Muscle layer of duodenum (tissue), 2 donors: Measurements from ENCODE around the gene UNCX.

Experiments used
- H3K27ac ChIP-seq: one replicate; pipeline ENCODE4 v1.7.0; 2013; ENCODE audit warnings: mild to moderate bottlenecking, low read length
- H3K27me3 ChIP-seq: one replicate; pipeline ENCODE4 v1.7.0; 2013; ENCODE audit warnings: low read depth, mild to moderate bottlenecking, control low read depth, low read length
- H3K36me3 ChIP-seq, 2 donors: one replicate each; pipeline ENCODE4 v1.7.0; 2013; ENCODE audit warnings: low read length in 2 of 2, control low read depth in 1 of 2, mild to moderate bottlenecking in 1 of 2; ENCODE audit not compliant: insufficient read depth in 2 of 2, control insufficient read depth in 1 of 2
- H3K4me1 ChIP-seq, 2 donors: one replicate each; pipeline ENCODE4 v1.7.0; 2013; ENCODE audit warnings: low read length in 2 of 2, mild to moderate bottlenecking in 2 of 2, control low read depth in 1 of 2, moderate library complexity in 1 of 2; ENCODE audit not compliant: insufficient read depth in 2 of 2, control insufficient read depth in 1 of 2
- H3K4me3 ChIP-seq, 2 donors: one replicate each; pipeline ENCODE4 v1.7.0; 2013; ENCODE audit warnings: low read length in 2 of 2, low read depth in 1 of 2, mild to moderate bottlenecking in 1 of 2
- H3K9me3 ChIP-seq, 2 donors: one replicate each; pipeline ENCODE4 v1.7.0; 2013; ENCODE audit warnings: low read length in 2 of 2, control low read depth in 1 of 2, mild to moderate bottlenecking in 1 of 2; ENCODE audit not compliant: control insufficient read depth in 1 of 2
- donor health status: healthy.

UNCX gene

DNA sequence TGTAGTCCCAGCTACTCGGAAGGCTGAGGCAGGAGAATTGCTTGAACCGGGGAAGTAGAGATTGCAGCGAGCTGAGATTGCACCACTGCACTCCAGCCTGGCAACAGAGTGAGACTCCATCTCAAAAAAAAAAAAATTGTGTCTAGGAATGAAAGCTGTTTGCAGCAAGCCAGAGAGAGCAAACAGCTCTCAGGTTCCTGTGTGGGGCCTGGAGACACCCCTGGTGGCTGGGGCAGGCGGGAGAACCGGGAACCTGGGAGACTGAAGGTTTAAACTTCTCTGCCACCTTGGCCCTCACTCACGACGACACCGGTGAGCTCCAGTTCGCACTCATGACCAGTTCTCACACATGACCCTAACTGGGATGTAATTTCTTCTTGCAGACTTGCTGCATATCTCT is 13.2 kb upstream of the UNCX start:
- Histone ChIP-seq H3K27me3 (peaks cover 22% of the 10 kb centered on the region), H3K4me1 (peaks cover 0 to 8% of the 10 kb centered on the region in 2 donors), H3K9me3 (peaks cover 0 to 3% of the 10 kb centered on the region in 2 donors), H3K27ac (no peak overlapping the region), H3K36me3 (no peaks in the 10 kb centered on the region), H3K4me3 (no peak overlapping the region)

- no peak overlapping the region for H3K27ac ChIP-seq
- no peak overlapping the region for H3K4me3 ChIP-seq
- H3K4me1 ChIP-seq = peaks cover 0 to 10% of the 10 kb centered on the region in 2 donors
- peaks cover 0 to 3% of the 10 kb centered on the region in 2 donors for H3K9me3 ChIP-seq
- H3K36me3 ChIP-seq = no peaks in the 10 kb centered on the region
- peaks cover 17% of the 10 kb centered on the region for H3K27me3 ChIP-seq
Observed at GRCh38 chr7:1220000-1220726, 12.5 kb upstream of the UNCX start.

- Histone ChIP-seq H3K36me3 (no peaks in the 10 kb centered on the region), H3K27me3 (peaks cover 23% of the 10 kb centered on the region), H3K4me3 (no peak overlapping the region), H3K27ac (no peak overlapping the region), H3K9me3 (peaks cover 0 to 3% of the 10 kb centered on the region in 2 donors), H3K4me1 (peaks cover 0 to 19% of the 10 kb centered on the region in 2 donors)
Observed at GRCh38 chr7:1220977-1221745, 11.5 kb upstream of the UNCX start.

GRCh38 chr7:1223196-1223981 is 9.3 kb upstream of the UNCX start:
- H3K27me3 ChIP-seq = peaks cover 45% of the 10 kb centered on the region
- H3K4me1 ChIP-seq = peaks cover 0 to 19% of the 10 kb centered on the region in 2 donors
- no peaks in the 10 kb centered on the region for H3K9me3 ChIP-seq
- no peak overlapping the region for H3K27ac ChIP-seq
- no peak overlapping the region for H3K4me3 ChIP-seq
- H3K36me3 ChIP-seq = no peaks in the 10 kb centered on the region

GRCh38 chr7:1224086-1224716 is 8.5 kb upstream of the UNCX start:
- Histone ChIP-seq H3K4me3 (peak overlapping the region in 1 of 2 donors; percentile 28), H3K4me1 (peaks cover 0 to 19% of the 10 kb centered on the region in 2 donors), H3K36me3 (no peaks in the 10 kb centered on the region), H3K9me3 (no peaks in the 10 kb centered on the region), H3K27me3 (peaks cover 54% of the 10 kb centered on the region), H3K27ac (no peak overlapping the region)

GRCh38 chr7:1225030-1225429 is 7.6 kb upstream of the UNCX start:
- Histone ChIP-seq H3K36me3 (no peaks in the 10 kb centered on the region), H3K27ac (no peak overlapping the region), H3K27me3 (peaks cover 56% of the 10 kb centered on the region), H3K4me3 (no peak overlapping the region), H3K9me3 (no peaks in the 10 kb centered on the region), H3K4me1 (peaks cover 0 to 19% of the 10 kb centered on the region in 2 donors)

DNA sequence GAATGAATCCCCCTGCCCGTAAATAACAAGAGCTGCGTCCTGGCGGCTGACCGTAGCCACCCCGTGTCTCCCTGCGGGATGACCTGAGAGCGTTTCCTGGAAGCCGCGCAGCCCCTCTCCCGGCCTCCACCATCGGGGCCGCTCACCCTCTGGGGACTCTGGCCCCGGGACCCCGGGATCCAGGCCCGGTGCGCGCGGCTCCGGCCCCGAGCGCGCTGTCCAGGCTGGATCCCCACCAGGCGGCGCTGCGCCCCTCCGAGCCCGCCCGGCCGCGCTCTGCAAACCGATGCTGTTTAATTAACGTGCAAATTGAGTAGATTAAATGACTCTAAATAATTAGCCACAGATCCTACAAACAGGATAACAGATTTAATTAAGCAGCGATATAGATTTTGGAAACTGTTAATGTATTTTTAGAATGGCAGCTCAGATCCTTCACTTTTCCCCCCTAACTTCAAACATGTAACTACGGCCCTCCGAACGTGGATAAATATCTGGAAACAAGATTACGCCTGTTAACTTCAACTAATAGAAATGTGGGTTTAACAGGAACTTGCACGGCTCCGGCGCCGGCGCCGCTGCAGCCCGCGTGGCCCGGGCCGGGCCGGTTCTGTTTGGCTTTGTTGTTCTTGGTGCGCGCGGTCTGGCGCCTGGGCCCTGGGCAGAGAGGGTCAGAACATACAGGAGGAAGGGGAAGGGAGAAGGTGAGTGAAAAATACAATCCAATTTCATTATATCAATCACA is 7.1 kb upstream of the UNCX start:
- Histone ChIP-seq H3K4me1 (peaks cover 0 to 19% of the 10 kb centered on the region in 2 donors), H3K9me3 (no peaks in the 10 kb centered on the region), H3K27me3 (peaks cover 56% of the 10 kb centered on the region), H3K4me3 (no peak overlapping the region), H3K36me3 (no peaks in the 10 kb centered on the region), H3K27ac (no peak overlapping the region)

- Histone ChIP-seq H3K36me3 (no peaks in the 10 kb centered on the region), H3K27me3 (peaks cover 55% of the 10 kb centered on the region), H3K9me3 (no peaks in the 10 kb centered on the region), H3K27ac (no peak overlapping the region), H3K4me1 (peaks cover 0 to 25% of the 10 kb centered on the region in 2 donors), H3K4me3 (no peak overlapping the region)
Observed at GRCh38 chr7:1226186-1226901, 6.3 kb upstream of the UNCX start.

- Histone ChIP-seq H3K27ac (no peak overlapping the region), H3K9me3 (no peaks in the 10 kb centered on the region), H3K4me1 (peaks cover 0 to 29% of the 10 kb centered on the region in 2 donors), H3K36me3 (no peaks in the 10 kb centered on the region), H3K27me3 (peaks cover 63% of the 10 kb centered on the region), H3K4me3 (no peak overlapping the region)
Observed at GRCh38 chr7:1227071-1227804, 5.4 kb upstream of the UNCX start.
